Measurements from ENCODE around the gene GALNT17.

GRCh38 chr7:71682841-71683781 is 551.2 kb downstream of the GALNT17 start:
- TF ChIP-seq CTCF (IDR thresholded peaks at IDR 0.05): no peak
- TF ChIP-seq EP300 (IDR thresholded peaks at IDR 0.05): no peak
- TF ChIP-seq POLR2A (IDR thresholded peaks at IDR 0.05; ENCODE audit: low read depth): no peak

Measured in esophagus muscularis mucosa (tissue), 4 donors.